Stimulated activated memory B cell treated with anti-CD40 and anti-IgM and Interleukin-4, amounts not matched to agents 10 μg/mL and 1 μg/mL and 100 μg/mL, for 72 hours (primary cell): ENCODE data around the gene KRTAP26-1.

Source experiments
- ATAC-seq: fragments of 150-1000 bp; cut with Tn5 transposase; 2 replicates; pipeline ENCODE4 v1.10.0; 2021
- H3K27ac Mint-ChIP-seq: one replicate; pipeline ENCODE4 v1.8.0; 2022; ENCODE audit warnings: mild to moderate bottlenecking, mixed read lengths
- H3K27me3 Mint-ChIP-seq: one replicate; pipeline ENCODE4 v1.8.0; 2022; ENCODE audit warnings: mixed read lengths
- H3K36me3 Mint-ChIP-seq: one replicate; pipeline ENCODE4 v1.8.0; 2022; ENCODE audit warnings: mixed read lengths
- H3K4me1 Mint-ChIP-seq: one replicate; pipeline ENCODE4 v1.8.0; 2022; ENCODE audit warnings: mixed read lengths
- H3K4me3 Mint-ChIP-seq: one replicate; pipeline ENCODE4 v1.8.0; 2022; ENCODE audit warnings: mild to moderate bottlenecking, moderate library complexity, mixed read lengths
- H3K9me3 Mint-ChIP-seq: one replicate; pipeline ENCODE4 v1.8.0; 2022; ENCODE audit warnings: mixed read lengths

KRTAP26-1 gene

GRCh38 chr21:30326390-30326789 lies 6.3 kb upstream of the KRTAP26-1 start:
- H3K9me3 Mint-ChIP-seq: peaks cover 6% of the 10 kb centered on the region
- no peaks in the 10 kb centered on the region for H3K4me1 Mint-ChIP-seq
- no peaks in the 10 kb centered on the region for H3K27me3 Mint-ChIP-seq
- H3K36me3 Mint-ChIP-seq: no peaks in the 10 kb centered on the region
- ATAC-seq: no peak
- H3K27ac Mint-ChIP-seq: no peak overlapping the region
- no peak overlapping the region for H3K4me3 Mint-ChIP-seq

- no peaks in the 10 kb centered on the region for H3K36me3 Mint-ChIP-seq
- no peak for ATAC-seq
- H3K27me3 Mint-ChIP-seq: no peaks in the 10 kb centered on the region
- H3K9me3 Mint-ChIP-seq: peaks cover 2% of the 10 kb centered on the region
- no peaks in the 10 kb centered on the region for H3K4me1 Mint-ChIP-seq
- no peak overlapping the region for H3K27ac Mint-ChIP-seq
- no peak overlapping the region for H3K4me3 Mint-ChIP-seq
Observed at GRCh38 chr21:30315701-30316100, 4.4 kb downstream of the KRTAP26-1 start.

- H3K4me3 Mint-ChIP-seq: no peak overlapping the region
- ATAC-seq: no peak
- no peaks in the 10 kb centered on the region for H3K4me1 Mint-ChIP-seq
- no peaks in the 10 kb centered on the region for H3K27me3 Mint-ChIP-seq
- H3K36me3 Mint-ChIP-seq: no peaks in the 10 kb centered on the region
- H3K9me3 Mint-ChIP-seq: peaks cover 3% of the 10 kb centered on the region
- H3K27ac Mint-ChIP-seq: no peak overlapping the region
Observed at GRCh38 chr21:30306884-30307283, 13.2 kb downstream of the KRTAP26-1 start.

DNA sequence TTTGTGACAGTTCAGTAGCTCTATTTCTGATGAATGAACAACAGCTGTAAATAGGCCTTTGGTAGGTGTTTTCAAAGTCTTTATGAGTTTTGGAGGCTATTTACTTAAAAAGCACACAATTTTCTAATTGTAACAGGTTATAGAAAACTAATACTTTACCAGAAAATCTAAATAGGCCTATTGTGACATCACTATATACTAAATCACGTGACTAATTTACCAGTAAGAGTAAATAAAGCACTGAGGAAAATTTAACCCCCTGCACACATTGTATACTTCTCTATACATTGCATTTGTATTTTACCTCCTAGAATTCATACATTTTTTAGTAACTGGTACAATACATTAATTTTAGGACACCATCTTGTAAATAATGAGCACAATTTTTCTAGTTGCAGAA lies 15.0 kb downstream of the KRTAP26-1 start:
- no peaks in the 10 kb centered on the region for H3K36me3 Mint-ChIP-seq
- H3K9me3 Mint-ChIP-seq: peaks cover 7% of the 10 kb centered on the region
- ATAC-seq: no peak
- H3K27ac Mint-ChIP-seq: no peak overlapping the region
- no peak overlapping the region for H3K4me3 Mint-ChIP-seq
- no peaks in the 10 kb centered on the region for H3K4me1 Mint-ChIP-seq
- no peaks in the 10 kb centered on the region for H3K27me3 Mint-ChIP-seq

DNA sequence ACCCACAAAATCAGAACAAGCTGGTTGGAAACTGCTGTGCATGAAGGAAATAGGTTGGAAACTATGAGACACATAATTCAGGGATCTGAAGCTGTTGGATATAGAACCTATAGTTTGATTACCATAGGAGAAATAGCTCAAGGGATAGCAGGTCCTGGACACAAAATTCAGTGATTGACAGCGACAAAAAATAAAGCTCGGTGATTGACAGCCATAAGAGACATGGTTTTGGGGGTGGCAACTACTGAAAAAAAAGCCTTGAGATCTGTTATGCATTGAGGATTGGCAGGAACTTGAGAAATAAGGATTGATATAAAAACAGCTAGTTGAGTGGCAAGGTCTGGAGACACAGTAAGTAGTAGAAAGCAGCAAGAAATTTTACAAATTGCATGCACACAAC lies 30.9 kb downstream of the KRTAP26-1 start, which contains the start of gene KRTAP25-1:
Gene KRTAP25-1, minus strand, starts transcription at position 300 of the 400 bp plus-strand sequence. Its CDS starts 24 bp downstream, at position 276.
- Mint-ChIP-seq H3K4me1 (no peaks in the 10 kb centered on the region), H3K27me3 (no peaks in the 10 kb centered on the region), H3K36me3 (no peaks in the 10 kb centered on the region), H3K27ac (no peak within 1 kb of the TSS), H3K4me3 (no peak within 1 kb of the TSS), H3K9me3 (peaks cover 5% of the 10 kb centered on the region)
- ATAC-seq: no peak

DNA sequence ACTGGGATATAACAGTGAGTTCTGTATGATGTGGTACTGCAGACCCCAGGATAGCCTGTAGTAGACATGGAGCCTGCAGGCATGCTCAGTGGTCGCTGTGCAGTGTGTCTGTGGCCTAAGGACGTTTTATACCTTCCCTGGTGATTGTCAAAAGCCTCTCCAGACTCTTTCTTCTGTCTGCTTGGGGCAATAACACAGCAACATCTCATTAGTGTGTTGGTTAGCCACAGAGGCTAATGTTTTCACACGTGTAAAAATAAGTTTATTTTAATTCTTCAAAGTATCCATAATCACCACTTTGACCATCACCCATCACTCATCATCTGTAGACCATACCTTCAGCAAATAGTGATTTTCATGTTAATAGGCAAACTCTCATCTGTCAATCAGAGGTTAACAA lies 37.3 kb downstream of the KRTAP26-1 start, which contains the start of gene KRTAP24-1:
Gene KRTAP24-1, minus strand, starts transcription at position 101 of the 400 bp plus-strand sequence. Its CDS starts 18 bp downstream, at position 83.
- H3K27ac Mint-ChIP-seq: no peak within 1 kb of the TSS
- no peaks in the 10 kb centered on the region for H3K4me1 Mint-ChIP-seq
- H3K4me3 Mint-ChIP-seq: no peak within 1 kb of the TSS
- H3K36me3 Mint-ChIP-seq: no peaks in the 10 kb centered on the region
- peaks cover 2% of the 10 kb centered on the region for H3K9me3 Mint-ChIP-seq
- no peak for ATAC-seq
- H3K27me3 Mint-ChIP-seq: no peaks in the 10 kb centered on the region

GRCh38 chr21:30271611-30272010 lies 48.5 kb downstream of the KRTAP26-1 start:
- ATAC-seq: no peak
- Mint-ChIP-seq H3K27ac (no peak overlapping the region), H3K27me3 (no peaks in the 10 kb centered on the region), H3K9me3 (no peaks in the 10 kb centered on the region), H3K36me3 (no peaks in the 10 kb centered on the region), H3K4me3 (no peak overlapping the region), H3K4me1 (no peaks in the 10 kb centered on the region)

DNA sequence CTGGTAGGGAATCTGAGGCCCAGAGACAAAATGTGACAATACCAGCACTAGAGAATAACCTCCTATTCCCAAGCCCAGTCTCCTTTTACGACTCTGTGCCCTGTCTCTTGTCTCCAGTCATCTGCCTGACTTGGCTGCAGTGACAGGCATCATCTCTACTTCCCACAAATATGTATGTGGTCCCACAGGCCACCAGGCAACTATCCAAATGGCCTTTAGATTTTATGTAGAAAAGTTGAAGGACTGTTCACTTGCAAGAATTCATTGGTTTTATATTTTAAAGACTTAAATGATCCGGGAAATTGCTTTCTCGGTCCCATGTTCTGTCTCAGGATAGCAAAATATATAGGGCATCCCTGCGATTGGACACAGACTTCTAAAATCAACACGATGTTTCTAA lies 49.0 kb downstream of the KRTAP26-1 start:
- no peak for ATAC-seq
- Mint-ChIP-seq H3K4me1 (no peaks in the 10 kb centered on the region), H3K4me3 (no peak overlapping the region), H3K27ac (no peak overlapping the region), H3K27me3 (no peaks in the 10 kb centered on the region), H3K36me3 (no peaks in the 10 kb centered on the region), H3K9me3 (no peaks in the 10 kb centered on the region)

DNA sequence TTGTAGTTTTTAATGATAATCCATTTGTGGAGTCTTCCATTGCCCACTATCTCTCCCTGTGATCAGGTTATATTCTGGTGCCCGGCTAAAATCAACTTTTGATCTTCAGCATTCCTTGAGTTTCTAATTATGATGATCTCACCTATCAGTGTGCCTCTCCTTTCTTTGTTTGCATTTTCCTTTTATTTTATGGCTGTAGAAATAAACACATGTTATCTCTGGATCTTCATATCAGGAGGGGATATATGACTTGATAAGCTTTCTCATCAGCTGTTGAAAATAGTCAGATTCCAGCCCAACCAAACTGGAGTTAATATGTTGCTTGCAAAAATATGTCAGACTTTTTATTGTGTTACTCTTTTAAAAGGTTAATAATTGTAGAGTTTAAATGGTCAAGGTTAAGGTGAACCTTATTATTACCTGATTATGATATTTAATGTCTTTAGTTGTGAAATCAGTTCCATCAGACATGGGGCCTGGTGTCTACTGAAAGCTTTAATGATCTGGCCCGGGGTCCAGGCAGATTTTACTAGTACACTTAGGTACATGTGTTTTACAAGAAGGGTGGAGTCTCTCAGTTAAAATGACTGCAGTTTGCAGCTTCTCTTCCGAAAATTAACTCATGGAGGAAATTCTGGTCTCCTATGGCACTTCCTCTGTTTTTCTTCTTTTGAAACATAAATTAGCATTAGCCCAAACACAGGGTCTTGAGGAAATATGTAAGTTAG lies 50.1 kb downstream of the KRTAP26-1 start:
- no peak overlapping the region for H3K27ac Mint-ChIP-seq

More for the DNA sequence above, 50.1 kb downstream of the KRTAP26-1 start:
- H3K4me1 Mint-ChIP-seq: no peaks in the 10 kb centered on the region
- no peak overlapping the region for H3K4me3 Mint-ChIP-seq
- H3K36me3 Mint-ChIP-seq: no peaks in the 10 kb centered on the region
- ATAC-seq: no peak
- no peaks in the 10 kb centered on the region for H3K27me3 Mint-ChIP-seq
- peaks cover 3% of the 10 kb centered on the region for H3K9me3 Mint-ChIP-seq
